Natural killer cell (primary cell): ENCODE measurements around the gene TAF12. TPM values are rescaled to one million over a fixed set of nuclear protein-coding genes. Genes with fewer than 3 reads are reported as not detected.
"Not testable (repeated sequence)": the region's sequence is repeated elsewhere in the genome, so short reads cannot be mapped to it uniquely, and the experiment has no call there.

Source experiments
- ATAC-seq, 3 donors: fragments of 150-1000 bp in 2 of 3; fragments of 200-7000 bp in 1 of 3; cut with Tn5 transposase; 1 replicate in 1 of 3; 2 replicates in 2 of 3; pipeline ENCODE4 v1.10.0; 2021; ENCODE audit warnings: mild to moderate bottlenecking in 2 of 3, moderate library complexity in 2 of 3
- DNase-seq, 2 donors: peaks; one replicate each; pipeline versions ENCODE4 v3.0.0 to v3.0.0-alpha.2; 2013 to 2021; ENCODE audit warnings: mixed read lengths in 1 of 2
- H3K27ac ChIP-seq: one replicate; pipeline ENCODE4 v1.5.1; 2013; ENCODE audit warnings: mild to moderate bottlenecking, low read length
- H3K27me3 ChIP-seq: one replicate; pipeline ENCODE4 v1.6.1; 2013; ENCODE audit warnings: low read length; ENCODE audit not compliant: control insufficient read depth, insufficient read depth
- H3K36me3 ChIP-seq: one replicate; pipeline ENCODE4 v1.6.1; 2013; ENCODE audit warnings: low read length; ENCODE audit not compliant: control insufficient read depth, insufficient read depth
- H3K4me1 ChIP-seq: one replicate; pipeline ENCODE4 v1.6.1; 2013; ENCODE audit warnings: low read length; ENCODE audit not compliant: control insufficient read depth, insufficient read depth
- H3K4me3 ChIP-seq: one replicate; pipeline ENCODE4 v1.5.1; 2013; ENCODE audit warnings: low read length
- H3K9me3 ChIP-seq: one replicate; pipeline ENCODE4 v1.6.1; 2013; ENCODE audit warnings: low read length; ENCODE audit not compliant: control insufficient read depth, insufficient read depth
- H3K27ac Mint-ChIP-seq, 2 donors: one replicate each; pipeline ENCODE4 v1.8.0; 2022; ENCODE audit warnings: mild to moderate bottlenecking in 2 of 2, mixed read lengths in 2 of 2, moderate library complexity in 1 of 2
- H3K27me3 Mint-ChIP-seq, 2 donors: one replicate each; pipeline ENCODE4 v1.8.0; 2022; ENCODE audit warnings: low read depth in 2 of 2, mixed read lengths in 2 of 2
- H3K36me3 Mint-ChIP-seq: one replicate; pipeline ENCODE4 v1.8.0; 2022; ENCODE audit warnings: mixed read lengths
- H3K4me1 Mint-ChIP-seq, 2 donors: one replicate each; pipeline ENCODE4 v1.8.0; 2022; ENCODE audit warnings: mixed read lengths in 2 of 2
- H3K4me3 Mint-ChIP-seq: one replicate; pipeline ENCODE4 v1.8.0; 2022; ENCODE audit warnings: mild to moderate bottlenecking, moderate library complexity, mixed read lengths
- H3K9me3 Mint-ChIP-seq, 2 donors: one replicate each; pipeline ENCODE4 v1.8.0; 2022; ENCODE audit warnings: mixed read lengths in 2 of 2
- WGBS: methylation state at CpG from one replicate; pipeline ENCODE4 v1.1.7; 2013; ENCODE audit warnings: missing lambda C conversion rate; ENCODE audit not compliant: insufficient coverage; 5-methylcytosine and 5-hydroxymethylcytosine counted together
- intact Hi-C: fragments of 100-400 bp; cut with micrococcal nuclease; formaldehyde crosslinking; loops from one replicate; pipeline ENCODE4 v1.14.2; 2022
- total RNA-seq, 4 donors: library from RNA; stranded (reverse); fragments of 120-200 nt in 1 of 4; gene quantifications; one replicate each; pipeline versions ENCODE4 v1.2.3 to v1.2.4, GENCODE V29; 2013 to 2022
- TF ChIP-seq, protein P1 (sequence below): fragments of 200-600 bp; IDR thresholded peaks from one replicate; pipeline ENCODE4 v1.8.0; 2022; ENCODE audit warnings: antibody characterized with exemption

TAF12 gene
- total RNA-seq, 3 donors from 2014 or later (not counting 1 experiment from before 2014, with no cell fraction given), result 17.9 to 23.8 (median 23.1) TPM

DNA sequence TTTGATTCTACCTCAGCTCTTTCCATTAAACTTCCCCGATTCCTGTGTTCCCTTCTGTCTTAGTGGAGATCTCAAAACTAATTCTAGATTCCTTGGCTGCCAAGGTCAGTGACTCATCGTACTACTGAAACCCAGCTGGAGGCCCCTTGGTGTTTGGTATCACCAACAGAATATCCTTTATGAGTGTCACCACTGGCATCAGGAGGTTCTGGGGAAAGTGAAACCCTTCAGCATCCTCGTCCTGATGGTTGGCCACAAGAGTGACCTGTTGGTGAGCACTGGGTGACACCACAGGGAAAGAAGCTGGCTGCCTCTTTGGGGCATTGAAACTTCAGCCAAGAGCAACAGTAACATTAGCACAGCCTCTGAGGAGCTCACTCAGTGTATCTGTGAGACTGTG lies 41.2 kb downstream of the TAF12 start:
- WGBS, result 77% methylated on average over 3 of the region's 3 CpGs
- H3K36me3 ChIP-seq, result peaks cover 32% of the 10 kb centered on the region
- H3K27me3 Mint-ChIP-seq, result no peaks in the 10 kb centered on the region
- ATAC-seq, result no peak
- intact Hi-C loops, result no loop called here
- H3K9me3 ChIP-seq, result no peaks in the 10 kb centered on the region
- no peaks in the 10 kb centered on the region for H3K27me3 ChIP-seq
- H3K4me3 Mint-ChIP-seq, result no peak overlapping the region
- no peak overlapping the region for H3K4me3 ChIP-seq
- no peak overlapping the region for H3K27ac Mint-ChIP-seq
- no peaks in the 10 kb centered on the region for H3K36me3 Mint-ChIP-seq
- no peaks in the 10 kb centered on the region for H3K9me3 Mint-ChIP-seq
- no peak overlapping the region for H3K27ac ChIP-seq
- H3K4me1 ChIP-seq, result no peaks in the 10 kb centered on the region
- DNase-seq, result no peak
- TF ChIP-seq, protein P1, sequence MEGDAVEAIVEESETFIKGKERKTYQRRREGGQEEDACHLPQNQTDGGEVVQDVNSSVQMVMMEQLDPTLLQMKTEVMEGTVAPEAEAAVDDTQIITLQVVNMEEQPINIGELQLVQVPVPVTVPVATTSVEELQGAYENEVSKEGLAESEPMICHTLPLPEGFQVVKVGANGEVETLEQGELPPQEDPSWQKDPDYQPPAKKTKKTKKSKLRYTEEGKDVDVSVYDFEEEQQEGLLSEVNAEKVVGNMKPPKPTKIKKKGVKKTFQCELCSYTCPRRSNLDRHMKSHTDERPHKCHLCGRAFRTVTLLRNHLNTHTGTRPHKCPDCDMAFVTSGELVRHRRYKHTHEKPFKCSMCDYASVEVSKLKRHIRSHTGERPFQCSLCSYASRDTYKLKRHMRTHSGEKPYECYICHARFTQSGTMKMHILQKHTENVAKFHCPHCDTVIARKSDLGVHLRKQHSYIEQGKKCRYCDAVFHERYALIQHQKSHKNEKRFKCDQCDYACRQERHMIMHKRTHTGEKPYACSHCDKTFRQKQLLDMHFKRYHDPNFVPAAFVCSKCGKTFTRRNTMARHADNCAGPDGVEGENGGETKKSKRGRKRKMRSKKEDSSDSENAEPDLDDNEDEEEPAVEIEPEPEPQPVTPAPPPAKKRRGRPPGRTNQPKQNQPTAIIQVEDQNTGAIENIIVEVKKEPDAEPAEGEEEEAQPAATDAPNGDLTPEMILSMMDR, result no peak
- H3K4me1 Mint-ChIP-seq, result no peaks in the 10 kb centered on the region

DNA sequence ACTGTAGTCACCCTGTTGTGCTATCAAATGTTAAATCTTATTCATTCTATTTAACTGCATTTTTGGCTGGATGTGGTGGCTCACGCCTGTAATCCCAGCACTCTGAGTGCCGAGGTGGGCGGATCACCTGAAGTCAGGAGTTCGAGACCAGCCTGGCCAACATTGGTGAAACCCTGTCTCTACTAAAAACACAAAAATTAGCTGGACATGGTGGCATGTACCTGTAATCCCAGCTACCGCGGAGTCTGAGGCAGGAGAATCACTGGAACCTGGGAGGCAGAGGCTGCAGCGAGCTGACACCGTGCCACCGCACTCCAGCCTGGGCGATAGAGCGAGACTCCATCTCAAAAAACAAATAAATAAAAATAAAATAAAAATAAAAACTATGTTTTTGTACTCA lies 46.6 kb downstream of the TAF12 start:
- intact Hi-C loops, H3K9me3 ChIP-seq, H3K9me3 Mint-ChIP-seq, H3K27ac Mint-ChIP-seq, H3K27ac ChIP-seq, ATAC-seq, H3K36me3 Mint-ChIP-seq, H3K27me3 ChIP-seq, H3K36me3 ChIP-seq, H3K4me3 Mint-ChIP-seq, H3K27me3 Mint-ChIP-seq, H3K4me3 ChIP-seq, DNase-seq: not testable (repeated sequence)
- peaks cover 10% of the 10 kb centered on the region for H3K4me1 ChIP-seq
- 97% methylated on average over 11 of the region's 11 CpGs for WGBS
- peaks cover 4 to 12% of the 10 kb centered on the region in 2 donors for H3K4me1 Mint-ChIP-seq

DNA sequence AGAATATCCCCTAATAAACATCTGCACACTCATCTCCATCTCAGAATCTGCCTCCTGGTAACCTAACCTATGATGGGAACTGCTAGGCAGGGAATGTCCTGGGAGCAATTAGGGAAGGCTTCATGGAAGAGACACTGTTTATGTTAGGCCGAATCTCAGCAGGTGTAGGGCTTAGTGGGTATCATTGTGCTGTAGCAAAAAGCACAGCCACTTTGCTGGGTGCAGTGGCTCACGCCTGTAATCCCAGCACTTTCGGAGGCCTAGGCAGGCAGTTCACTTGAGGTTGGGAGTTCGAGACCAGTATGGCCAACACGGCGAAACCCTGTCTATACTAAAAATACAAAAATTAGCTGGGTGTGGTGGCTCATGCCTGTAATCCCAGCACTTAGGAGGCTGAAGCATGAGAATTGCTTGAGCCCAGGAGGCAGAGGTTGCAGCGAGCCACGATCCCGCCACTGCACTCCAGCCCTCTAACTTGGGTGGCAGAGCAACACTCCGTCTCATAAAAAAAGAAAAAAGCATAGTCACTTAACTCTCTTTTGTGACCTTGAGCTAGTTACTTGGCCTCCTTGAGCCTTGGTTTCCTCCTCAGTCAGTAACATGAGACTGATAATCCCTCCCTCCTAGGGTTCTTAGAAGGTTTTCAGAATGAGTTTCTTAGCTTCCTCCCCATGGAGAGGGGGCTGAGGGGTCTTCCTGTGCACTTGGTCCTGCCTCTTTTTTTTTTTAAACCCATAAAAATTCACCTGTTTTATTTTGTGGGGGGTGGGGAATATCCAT lies 47.3 kb downstream of the TAF12 start:
- H3K9me3 ChIP-seq, result no peaks in the 10 kb centered on the region
- Mint-ChIP-seq H3K27ac (no peak overlapping the region), H3K4me1 (peaks cover 4 to 12% of the 10 kb centered on the region in 2 donors)

DNA sequence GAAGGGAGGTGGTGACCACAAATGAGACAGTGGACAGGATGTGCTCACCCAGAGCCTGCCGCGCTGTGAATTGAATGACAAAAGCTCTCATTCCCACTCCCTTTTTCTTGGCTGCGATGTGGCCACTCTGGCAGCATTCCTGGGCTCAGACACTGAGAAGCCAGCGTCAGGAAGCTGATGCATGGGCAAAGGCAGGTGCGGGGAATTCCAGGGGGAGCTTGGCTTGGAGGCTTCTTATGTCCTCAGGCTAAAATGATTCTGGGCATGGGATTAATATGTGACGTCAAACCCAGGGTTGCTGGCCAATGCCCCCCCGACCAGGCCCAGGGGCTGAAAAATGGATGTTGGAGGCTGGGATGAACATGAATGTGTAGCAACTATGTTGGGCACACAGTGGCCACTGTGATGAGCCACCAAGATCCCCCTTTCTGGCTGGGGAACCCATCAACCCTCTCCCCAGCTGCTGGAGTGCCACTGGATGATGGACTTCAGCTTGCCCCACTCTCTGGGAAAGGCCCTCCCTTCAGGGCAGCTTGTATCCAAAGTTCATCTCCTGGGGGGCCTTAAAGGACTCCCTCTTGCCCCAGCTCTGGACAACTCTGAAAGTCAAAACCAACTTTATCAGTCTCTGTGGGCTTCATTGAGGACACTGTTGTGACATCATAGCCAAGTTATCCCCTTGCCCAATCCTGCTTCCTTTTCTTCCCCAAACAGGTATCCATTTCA lies 48.0 kb downstream of the TAF12 start:
- H3K36me3 ChIP-seq, ATAC-seq, H3K27me3 ChIP-seq, H3K9me3 Mint-ChIP-seq, H3K27me3 Mint-ChIP-seq, H3K36me3 Mint-ChIP-seq, H3K4me3 Mint-ChIP-seq, H3K9me3 ChIP-seq, intact Hi-C loops, H3K27ac ChIP-seq, DNase-seq, H3K4me3 ChIP-seq, H3K27ac Mint-ChIP-seq: not testable (repeated sequence)
- H3K4me1 Mint-ChIP-seq, result peaks cover 4 to 12% of the 10 kb centered on the region in 2 donors
- 94% methylated on average over 7 of the region's 7 CpGs for WGBS
- peaks cover 10% of the 10 kb centered on the region for H3K4me1 ChIP-seq

More for the DNA sequence above, 47.3 kb downstream of the TAF12 start:
- Histone ChIP-seq H3K4me1 (peaks cover 10% of the 10 kb centered on the region), H3K27ac (no peak overlapping the region), H3K4me3 (no peak overlapping the region), H3K36me3 (no peaks in the 10 kb centered on the region), H3K27me3 (peaks cover 5% of the 10 kb centered on the region)
- intact Hi-C loops, result no loop called here
- H3K4me3 Mint-ChIP-seq, result no peak overlapping the region
- H3K27me3 Mint-ChIP-seq, result peaks cover 0 to 4% of the 10 kb centered on the region in 2 donors
- DNase-seq (no peak), ATAC-seq (no peak)
- H3K9me3 Mint-ChIP-seq, result no peaks in the 10 kb centered on the region
- WGBS, result 96% methylated on average over 10 of the region's 10 CpGs
- TF ChIP-seq, protein P1, result no peak
- H3K36me3 Mint-ChIP-seq, result no peaks in the 10 kb centered on the region

DNA sequence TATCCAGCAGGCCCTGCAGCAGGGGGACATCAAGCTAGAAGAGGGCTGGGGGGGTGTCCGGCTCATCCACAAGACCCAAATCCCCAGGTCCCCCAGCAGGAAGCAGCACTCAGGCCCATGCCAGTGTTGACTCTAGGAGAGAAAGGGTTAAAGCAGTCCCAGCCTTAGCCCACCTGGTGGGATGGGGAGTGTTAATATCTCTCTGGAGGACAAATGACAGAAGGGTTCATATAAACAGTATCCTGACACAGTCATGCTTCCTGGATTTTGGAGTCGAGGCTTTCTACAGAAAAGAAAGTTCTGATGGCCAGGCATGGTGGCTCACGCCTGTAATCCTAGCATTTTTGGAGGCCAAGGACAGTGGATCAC lies 48.9 kb downstream of the TAF12 start:
- H3K36me3 Mint-ChIP-seq, H3K27me3 Mint-ChIP-seq, H3K27ac ChIP-seq, H3K4me3 ChIP-seq, H3K36me3 ChIP-seq, H3K27ac Mint-ChIP-seq, intact Hi-C loops, DNase-seq, H3K9me3 Mint-ChIP-seq, ATAC-seq, H3K9me3 ChIP-seq, H3K27me3 ChIP-seq, H3K4me3 Mint-ChIP-seq: not testable (repeated sequence)
- H3K4me1 ChIP-seq, result peaks cover 10% of the 10 kb centered on the region
- WGBS, result 98% methylated on average over 3 of the region's 3 CpGs
- H3K4me1 Mint-ChIP-seq, result peaks cover 4 to 12% of the 10 kb centered on the region in 2 donors
